GM12872 (cell line): ENCODE results near the gene NFYB.

Source experiments
- TF ChIP-seq, protein P1 (sequence below): IDR thresholded peaks from 3 replicates; pipeline ENCODE4 v1.5.1; 2011; ENCODE audit warnings: low read depth, mild to moderate bottlenecking, low read length, moderate library complexity; ENCODE audit not compliant: insufficient read depth

The NFYB gene

DNA sequence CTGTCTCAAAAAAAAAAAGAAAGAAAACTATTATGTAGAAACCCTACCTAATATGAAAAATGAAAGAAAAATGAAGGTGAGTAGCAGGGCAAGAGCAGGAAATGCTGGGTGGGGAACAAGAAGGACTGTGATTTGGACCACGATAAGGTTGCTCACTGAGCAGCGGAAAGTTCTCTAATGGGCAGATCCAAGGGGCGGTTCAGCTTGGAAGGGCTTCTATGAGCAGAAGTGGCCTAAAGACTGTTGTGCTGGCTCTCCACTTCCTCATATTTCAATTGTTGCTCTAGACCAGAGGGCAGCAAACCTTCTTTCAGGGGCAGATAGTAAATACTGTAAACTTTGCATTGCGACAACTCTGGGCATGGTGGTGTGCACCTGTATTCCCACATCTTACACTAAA is 16.3 kb upstream of the NFYB start:
- TF ChIP-seq, protein P1, sequence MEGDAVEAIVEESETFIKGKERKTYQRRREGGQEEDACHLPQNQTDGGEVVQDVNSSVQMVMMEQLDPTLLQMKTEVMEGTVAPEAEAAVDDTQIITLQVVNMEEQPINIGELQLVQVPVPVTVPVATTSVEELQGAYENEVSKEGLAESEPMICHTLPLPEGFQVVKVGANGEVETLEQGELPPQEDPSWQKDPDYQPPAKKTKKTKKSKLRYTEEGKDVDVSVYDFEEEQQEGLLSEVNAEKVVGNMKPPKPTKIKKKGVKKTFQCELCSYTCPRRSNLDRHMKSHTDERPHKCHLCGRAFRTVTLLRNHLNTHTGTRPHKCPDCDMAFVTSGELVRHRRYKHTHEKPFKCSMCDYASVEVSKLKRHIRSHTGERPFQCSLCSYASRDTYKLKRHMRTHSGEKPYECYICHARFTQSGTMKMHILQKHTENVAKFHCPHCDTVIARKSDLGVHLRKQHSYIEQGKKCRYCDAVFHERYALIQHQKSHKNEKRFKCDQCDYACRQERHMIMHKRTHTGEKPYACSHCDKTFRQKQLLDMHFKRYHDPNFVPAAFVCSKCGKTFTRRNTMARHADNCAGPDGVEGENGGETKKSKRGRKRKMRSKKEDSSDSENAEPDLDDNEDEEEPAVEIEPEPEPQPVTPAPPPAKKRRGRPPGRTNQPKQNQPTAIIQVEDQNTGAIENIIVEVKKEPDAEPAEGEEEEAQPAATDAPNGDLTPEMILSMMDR, result no peak

GRCh38 chr12:104152685-104153241 is 14.8 kb upstream of the NFYB start:
- TF ChIP-seq, protein P1, result no peak

DNA sequence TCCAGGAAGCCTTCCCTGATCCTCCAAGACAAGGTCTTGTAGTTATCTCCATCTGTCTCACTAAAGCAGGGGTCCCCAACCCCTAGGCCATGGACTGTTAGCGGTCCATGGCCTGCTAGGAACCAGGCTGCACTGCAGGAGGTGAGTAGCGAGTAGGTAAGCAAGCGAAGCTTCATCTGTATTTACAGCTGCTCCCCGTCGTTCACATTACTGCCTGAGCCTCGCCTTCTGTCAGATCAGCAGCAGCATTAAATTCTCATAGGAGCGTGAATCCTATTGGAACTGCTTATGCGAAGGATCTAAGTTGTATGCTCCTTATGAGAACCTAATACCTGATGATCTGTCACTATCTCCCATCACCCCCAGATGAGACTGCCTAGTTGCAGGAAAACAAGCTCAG is 12.4 kb upstream of the NFYB start:
- TF ChIP-seq, protein P1, result no peak

GRCh38 chr12:104147346-104147745 is 9.3 kb upstream of the NFYB start:
- TF ChIP-seq, protein P1, result no peak

- TF ChIP-seq, protein P1, result no peak
Measured at GRCh38 chr12:104143918-104144317, 5.9 kb upstream of the NFYB start.

DNA sequence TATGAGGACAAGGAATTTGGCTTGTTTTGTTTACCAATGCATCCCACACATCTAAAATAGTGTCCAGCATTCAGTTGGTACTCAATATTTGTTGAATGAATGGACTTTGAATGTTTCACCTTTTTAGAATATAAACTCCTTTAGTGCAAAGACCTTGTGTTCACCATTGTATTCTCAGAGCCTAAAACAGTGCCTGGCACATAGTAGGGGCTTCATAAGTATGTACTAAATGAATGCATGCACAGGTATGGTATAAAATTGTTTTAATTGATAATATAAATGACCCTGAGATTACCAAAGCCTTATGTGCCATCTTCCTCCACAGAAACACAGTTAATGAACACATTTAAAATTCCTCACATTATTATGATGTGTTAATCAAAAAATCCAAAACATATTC is 5.0 kb upstream of the NFYB start:
- TF ChIP-seq, protein P1, result no peak

DNA sequence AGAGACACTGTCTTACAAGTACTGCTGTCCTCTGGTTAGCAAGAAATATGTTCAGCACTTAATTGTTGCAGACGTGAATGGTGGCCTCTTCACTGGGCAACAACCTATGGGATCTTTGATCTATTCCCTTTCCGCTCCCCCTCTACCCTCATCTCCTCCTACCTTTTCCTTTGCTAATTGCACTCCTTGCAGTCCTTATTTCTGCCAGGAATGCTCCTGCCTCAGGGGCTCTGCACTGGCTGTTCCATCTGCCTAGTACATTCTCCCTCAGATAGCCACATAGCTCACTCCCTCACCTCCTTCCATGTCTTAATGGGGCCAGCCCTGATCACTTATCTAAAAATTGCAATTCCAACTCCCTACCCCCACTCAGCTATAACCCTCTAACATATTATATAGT is 4.5 kb upstream of the NFYB start:
- TF ChIP-seq, protein P1, result no peak
